ENCODE results near the gene KIF5B. TPM values are rescaled to one million over a fixed set of nuclear protein-coding genes. Genes with fewer than 3 reads are reported as not detected.
"Not testable (repeated sequence)": the region's sequence is repeated elsewhere in the genome, so short reads cannot be mapped to it uniquely, and the experiment has no call there.

KIF5B gene
- total RNA-seq, 4 donors from 2014 or later = 80.2 to 116 (median 100) TPM

DNA sequence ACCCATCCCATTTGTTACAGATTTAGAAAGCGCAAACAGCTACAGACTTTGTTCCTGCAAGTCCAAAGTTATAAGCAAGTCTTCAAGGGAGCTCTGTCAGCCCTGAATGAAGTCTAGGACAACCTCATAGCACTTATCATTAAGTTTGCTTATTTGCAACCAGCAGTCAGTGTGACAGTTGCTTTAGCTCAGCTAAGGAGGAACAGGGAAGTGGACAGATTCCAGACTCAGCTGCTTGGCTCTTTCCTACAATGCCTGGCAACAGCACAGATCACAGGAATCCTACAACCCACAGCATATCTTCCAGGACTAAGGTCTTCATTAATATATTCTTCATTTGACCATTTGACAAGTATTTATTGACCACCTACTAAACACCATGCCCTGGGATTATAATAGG lies 17.4 kb upstream of the KIF5B start:
- TF ChIP-seq POLR2A (IDR thresholded peaks at IDR 0.05) = no peak
- TF ChIP-seq, protein P1, sequence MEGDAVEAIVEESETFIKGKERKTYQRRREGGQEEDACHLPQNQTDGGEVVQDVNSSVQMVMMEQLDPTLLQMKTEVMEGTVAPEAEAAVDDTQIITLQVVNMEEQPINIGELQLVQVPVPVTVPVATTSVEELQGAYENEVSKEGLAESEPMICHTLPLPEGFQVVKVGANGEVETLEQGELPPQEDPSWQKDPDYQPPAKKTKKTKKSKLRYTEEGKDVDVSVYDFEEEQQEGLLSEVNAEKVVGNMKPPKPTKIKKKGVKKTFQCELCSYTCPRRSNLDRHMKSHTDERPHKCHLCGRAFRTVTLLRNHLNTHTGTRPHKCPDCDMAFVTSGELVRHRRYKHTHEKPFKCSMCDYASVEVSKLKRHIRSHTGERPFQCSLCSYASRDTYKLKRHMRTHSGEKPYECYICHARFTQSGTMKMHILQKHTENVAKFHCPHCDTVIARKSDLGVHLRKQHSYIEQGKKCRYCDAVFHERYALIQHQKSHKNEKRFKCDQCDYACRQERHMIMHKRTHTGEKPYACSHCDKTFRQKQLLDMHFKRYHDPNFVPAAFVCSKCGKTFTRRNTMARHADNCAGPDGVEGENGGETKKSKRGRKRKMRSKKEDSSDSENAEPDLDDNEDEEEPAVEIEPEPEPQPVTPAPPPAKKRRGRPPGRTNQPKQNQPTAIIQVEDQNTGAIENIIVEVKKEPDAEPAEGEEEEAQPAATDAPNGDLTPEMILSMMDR (IDR thresholded peaks at IDR 0.05) = no peak
- DNase-seq (ENCODE audit: low spot score in 2 of 2) = no peak
- 100% methylated on average over 1 of the region's 1 CpG for WGBS, 2 donors
- no peak overlapping the region for H3K4me3 ChIP-seq (ENCODE audit: low read depth, poor library complexity, severe bottlenecking)
- intact Hi-C loops (cut with DNase I; ENCODE audit: low total_unique reads) = no loop called here

DNA sequence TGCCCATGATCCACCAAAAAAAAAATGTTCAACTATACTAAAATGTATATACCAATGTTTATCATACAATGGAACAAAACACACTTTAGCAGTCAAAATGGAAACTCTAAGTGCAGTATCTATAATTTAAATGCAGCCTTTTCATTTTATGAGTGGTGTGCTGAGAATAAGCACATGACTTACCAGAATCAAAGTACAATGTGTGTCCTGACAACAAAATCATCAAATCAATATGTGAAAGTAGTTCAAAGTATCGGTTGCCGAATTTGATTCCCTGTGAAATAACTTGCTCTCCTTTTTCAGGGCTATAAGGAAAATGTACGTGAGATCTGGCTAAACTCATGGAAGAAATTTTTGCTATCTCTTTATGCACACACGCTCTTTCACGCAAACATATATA lies 16.9 kb upstream of the KIF5B start:
- WGBS, 2 donors = 88 to 92% methylated on average over 5 of the region's 5 CpGs
- H3K4me3 ChIP-seq (ENCODE audit: low read depth, poor library complexity, severe bottlenecking) = no peak overlapping the region
- intact Hi-C loops (cut with DNase I; ENCODE audit: low total_unique reads) = no loop called here
- no peak for DNase-seq (ENCODE audit: low spot score in 2 of 2)
- TF ChIP-seq, protein P1 (IDR thresholded peaks at IDR 0.05) = no peak
- TF ChIP-seq POLR2A (IDR thresholded peaks at IDR 0.05) = no peak

DNA sequence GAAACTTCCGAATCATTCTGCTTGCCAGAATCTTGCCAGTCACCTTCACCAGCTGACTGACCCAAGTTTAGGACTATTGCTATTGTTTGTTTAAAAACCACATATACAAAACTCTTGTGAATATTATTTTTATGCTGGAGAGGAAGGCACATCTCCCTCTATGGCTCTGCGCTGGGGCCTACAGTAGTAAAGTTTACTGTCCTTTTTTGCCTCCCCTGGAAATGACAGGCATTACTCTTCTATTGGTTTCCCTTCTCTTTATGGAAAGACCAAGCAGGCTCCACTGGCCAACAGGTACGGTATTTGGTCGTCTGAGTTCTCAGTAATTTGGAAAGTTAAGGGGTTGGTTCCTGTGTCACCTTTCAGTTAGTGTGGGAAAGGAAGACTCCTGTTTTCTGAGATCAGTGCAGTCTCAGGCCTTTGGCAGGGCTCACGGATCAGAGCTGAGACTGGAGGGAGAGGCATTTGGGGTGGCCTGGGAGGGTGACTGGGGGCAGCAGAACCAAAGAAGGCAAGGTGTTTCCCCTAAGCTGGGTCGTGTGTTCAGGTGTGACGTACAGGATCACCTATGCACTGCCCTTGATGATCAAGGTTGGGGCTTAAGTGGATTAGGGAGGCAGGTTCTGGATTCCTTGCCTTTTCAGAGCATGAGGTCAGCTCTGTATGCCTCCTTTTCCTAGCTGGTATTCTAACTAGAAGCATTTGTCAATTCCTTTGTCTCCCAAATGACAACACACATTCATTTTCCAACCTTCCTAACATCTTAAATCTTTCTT lies 16.0 kb upstream of the KIF5B start:
- TF ChIP-seq, protein P1 (IDR thresholded peaks at IDR 0.05) = no peak
- no peak for TF ChIP-seq POLR2A (IDR thresholded peaks at IDR 0.05)
- WGBS, 2 donors = 91 to 92% methylated on average over 7 of the region's 7 CpGs
- no peak for DNase-seq (ENCODE audit: low spot score in 2 of 2)
- intact Hi-C loops (cut with DNase I; ENCODE audit: low total_unique reads) = no loop called here
- H3K4me3 ChIP-seq (ENCODE audit: low read depth, poor library complexity, severe bottlenecking) = no peak overlapping the region

DNA sequence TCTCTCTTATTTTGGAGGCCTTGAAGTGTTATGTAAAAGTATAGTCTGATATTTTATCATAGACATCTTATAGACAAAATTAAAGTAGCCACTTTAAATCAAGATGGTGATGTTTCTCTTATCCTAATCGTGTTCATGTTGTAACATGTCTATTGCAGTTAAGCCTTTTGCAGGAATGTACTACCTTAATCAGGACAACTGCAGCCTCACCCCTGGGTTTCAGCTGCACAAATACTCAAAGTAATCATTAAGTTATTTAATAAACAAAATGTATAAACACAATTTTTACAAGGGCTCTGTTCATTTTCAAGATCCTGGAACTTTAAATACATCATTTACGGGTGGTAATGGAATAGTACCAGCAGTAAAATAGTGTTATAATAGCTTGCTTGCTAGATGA lies 14.4 kb upstream of the KIF5B start:
- TF ChIP-seq POLR2A (IDR thresholded peaks at IDR 0.05) = no peak
- TF ChIP-seq, protein P1 (IDR thresholded peaks at IDR 0.05) = no peak
- intact Hi-C loops (cut with DNase I; ENCODE audit: low total_unique reads) = no loop called here
- DNase-seq (ENCODE audit: low spot score in 2 of 2) = no peak
- no peak overlapping the region for H3K4me3 ChIP-seq (ENCODE audit: low read depth, poor library complexity, severe bottlenecking)
- WGBS, 2 donors = 58 to 71% methylated on average over 2 of the region's 2 CpGs

DNA sequence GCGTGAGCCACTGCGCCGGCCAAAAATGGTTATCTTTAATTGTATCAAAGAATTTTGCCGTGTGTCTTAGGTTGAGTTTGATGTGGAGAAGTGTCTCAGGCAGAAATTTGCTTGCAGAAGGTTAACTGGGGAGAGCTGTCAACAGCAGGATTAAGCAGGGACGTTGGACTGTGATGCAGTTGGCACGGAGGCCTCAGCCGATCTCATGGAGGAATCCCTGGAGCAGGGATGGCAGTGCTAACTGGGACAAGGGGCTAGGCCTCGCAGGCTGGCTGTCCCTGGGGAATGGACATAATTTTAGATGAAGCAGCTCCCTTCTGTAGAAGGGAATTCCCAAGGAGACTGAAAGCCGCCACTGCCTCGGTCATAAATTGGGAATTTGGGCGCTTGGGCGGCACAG lies 12.3 kb upstream of the KIF5B start:
- intact Hi-C loops (cut with DNase I; ENCODE audit: low total_unique reads) = no loop called here
- no peak for TF ChIP-seq POLR2A (IDR thresholded peaks at IDR 0.05)
- TF ChIP-seq, protein P1 (IDR thresholded peaks at IDR 0.05) = no peak
- no peak overlapping the region for H3K4me3 ChIP-seq (ENCODE audit: low read depth, poor library complexity, severe bottlenecking)
- 72 to 77% methylated on average over 12 of the region's 12 CpGs for WGBS, 2 donors
- DNase-seq (ENCODE audit: low spot score in 2 of 2) = no peak

DNA sequence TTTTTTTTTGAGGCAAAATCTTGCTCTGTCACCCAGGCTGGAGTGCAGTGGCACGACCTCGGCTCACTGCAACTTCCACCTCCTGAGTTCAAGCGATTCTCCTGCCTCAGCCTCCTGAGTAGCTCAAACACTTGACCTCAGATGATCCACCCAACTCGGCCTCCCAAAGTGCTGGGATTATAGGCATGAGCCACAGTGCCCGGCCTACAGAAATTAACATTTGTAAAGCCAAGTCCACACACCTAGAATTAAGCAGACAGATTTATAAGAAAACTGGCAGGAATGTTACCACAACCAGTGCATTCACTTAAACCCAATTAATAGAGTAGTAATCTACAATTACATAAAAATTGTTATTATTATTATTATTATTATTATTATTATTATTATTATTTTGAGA lies 11.7 kb upstream of the KIF5B start:
- intact Hi-C loops (cut with DNase I; ENCODE audit: low total_unique reads); DNase-seq (ENCODE audit: low spot score in 2 of 2); H3K4me3 ChIP-seq (ENCODE audit: low read depth, poor library complexity, severe bottlenecking): not testable (repeated sequence)
- 95 to 96% methylated on average over 5 of the region's 5 CpGs for WGBS, 2 donors

Data from lower leg skin (tissue), 4 donors.